GM13976 (cell line): ENCODE results near the gene SLC43A1.
A peak's percentile ranks its signal among the peaks of the same experiment; 100 is the strongest.

Experiments
- DNase-seq: peaks from one replicate; pipeline ENCODE4 v3.0.0; 2012; ENCODE audit warnings: low spot score
- in situ Hi-C: fragments of 300-500 bp; cut with MboI; formaldehyde crosslinking; loops from one replicate; pipeline ENCODE4 v1.12.0; 2022; ENCODE audit warnings: low sequenced_read_pairs, mixed read lengths, inconsistent platforms; ENCODE audit not compliant: unreplicated experiment
- TF ChIP-seq, protein P1 (sequence below): IDR thresholded peaks from 2 replicates; pipeline ENCODE4 v1.5.1; 2012; ENCODE audit warnings: borderline replicate concordance, mild to moderate bottlenecking; ENCODE audit not compliant: insufficient read depth; ENCODE audit errors: extremely low read depth, missing control alignments, control extremely low read depth

The SLC43A1 gene

DNA sequence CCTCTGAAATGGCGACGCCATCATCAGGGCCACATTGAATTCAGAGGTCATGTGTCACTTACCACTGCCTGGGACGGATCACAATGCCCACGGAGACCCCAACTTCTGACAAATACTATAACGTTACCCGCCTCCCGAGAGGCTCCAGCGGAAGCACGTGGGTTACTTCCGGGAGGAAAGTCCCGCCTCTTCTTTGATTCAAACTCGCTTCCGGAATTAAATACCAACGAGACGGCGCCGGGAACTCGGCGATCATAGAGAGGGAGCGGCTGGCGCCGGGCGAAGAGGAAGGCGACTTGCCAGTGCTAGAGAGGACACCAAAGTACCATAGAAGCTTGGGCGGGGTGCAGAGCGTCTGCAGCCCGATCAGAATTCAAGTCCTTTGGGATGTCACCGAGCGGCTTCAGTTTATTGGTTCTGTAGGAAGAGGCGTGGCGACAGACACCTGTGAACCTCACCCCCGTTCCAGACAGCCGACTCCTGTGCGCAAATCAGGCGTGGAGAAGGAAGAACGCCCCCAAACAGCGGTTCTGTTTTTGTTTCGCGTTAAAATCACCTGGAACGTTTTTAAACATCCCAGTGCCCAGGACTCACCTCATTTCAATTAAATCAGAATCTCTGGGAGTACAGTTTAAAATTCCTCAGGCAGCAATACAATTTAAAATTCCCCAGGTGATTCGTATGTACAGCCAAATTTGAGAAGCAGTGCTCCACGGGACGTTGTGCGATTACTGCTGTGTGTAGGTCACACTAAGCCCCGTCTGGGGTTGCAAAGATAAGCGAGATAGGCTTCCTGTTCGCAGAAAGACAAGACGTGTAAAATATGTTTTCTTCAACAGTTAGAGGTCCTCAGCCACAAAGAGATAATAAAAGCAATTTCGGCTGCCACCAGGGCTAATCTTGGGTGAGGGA is 15.3 kb upstream of the SLC43A1 start, which contains the start of gene TIMM10:
Gene TIMM10, minus strand, starts transcription at position 159 of the 912 bp plus-strand sequence. CDS start 565 bp downstream, outside the sequence.
- DNase-seq: peak; percentile 89
- in situ Hi-C loops: no loop called here
- TF ChIP-seq, protein P1, sequence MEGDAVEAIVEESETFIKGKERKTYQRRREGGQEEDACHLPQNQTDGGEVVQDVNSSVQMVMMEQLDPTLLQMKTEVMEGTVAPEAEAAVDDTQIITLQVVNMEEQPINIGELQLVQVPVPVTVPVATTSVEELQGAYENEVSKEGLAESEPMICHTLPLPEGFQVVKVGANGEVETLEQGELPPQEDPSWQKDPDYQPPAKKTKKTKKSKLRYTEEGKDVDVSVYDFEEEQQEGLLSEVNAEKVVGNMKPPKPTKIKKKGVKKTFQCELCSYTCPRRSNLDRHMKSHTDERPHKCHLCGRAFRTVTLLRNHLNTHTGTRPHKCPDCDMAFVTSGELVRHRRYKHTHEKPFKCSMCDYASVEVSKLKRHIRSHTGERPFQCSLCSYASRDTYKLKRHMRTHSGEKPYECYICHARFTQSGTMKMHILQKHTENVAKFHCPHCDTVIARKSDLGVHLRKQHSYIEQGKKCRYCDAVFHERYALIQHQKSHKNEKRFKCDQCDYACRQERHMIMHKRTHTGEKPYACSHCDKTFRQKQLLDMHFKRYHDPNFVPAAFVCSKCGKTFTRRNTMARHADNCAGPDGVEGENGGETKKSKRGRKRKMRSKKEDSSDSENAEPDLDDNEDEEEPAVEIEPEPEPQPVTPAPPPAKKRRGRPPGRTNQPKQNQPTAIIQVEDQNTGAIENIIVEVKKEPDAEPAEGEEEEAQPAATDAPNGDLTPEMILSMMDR: no peak

- DNase-seq: no peak
- TF ChIP-seq, protein P1: no peak
- in situ Hi-C loops: no loop called here
These were observed 14.7 kb upstream of the SLC43A1 start for GRCh38 chr11:57530215-57530595.

DNA sequence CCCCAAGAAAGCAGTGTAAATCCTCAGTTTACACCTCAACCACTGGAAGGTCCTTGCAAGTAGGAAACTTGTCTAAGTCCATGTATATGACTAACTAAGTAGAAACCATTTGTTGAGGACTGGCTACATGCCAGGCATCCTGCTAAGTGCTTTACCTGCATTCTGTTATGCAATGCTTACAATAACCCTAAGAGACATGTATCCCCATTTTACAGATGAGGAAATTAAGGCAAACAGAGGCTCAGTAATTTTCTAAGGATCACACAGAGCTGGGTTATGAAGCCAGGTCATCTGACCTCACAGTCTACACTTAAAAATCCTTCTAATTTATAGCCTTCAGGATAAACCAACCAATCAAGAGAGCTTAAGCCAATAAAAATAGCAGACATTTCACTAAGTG is 13.5 kb upstream of the SLC43A1 start:
- TF ChIP-seq, protein P1: no peak
- in situ Hi-C loops: loop anchor here (10.0 kb wide), 1 partner anchor 184 kb away; no protein-coding TSS in a partner anchor
- no peak for DNase-seq

DNA sequence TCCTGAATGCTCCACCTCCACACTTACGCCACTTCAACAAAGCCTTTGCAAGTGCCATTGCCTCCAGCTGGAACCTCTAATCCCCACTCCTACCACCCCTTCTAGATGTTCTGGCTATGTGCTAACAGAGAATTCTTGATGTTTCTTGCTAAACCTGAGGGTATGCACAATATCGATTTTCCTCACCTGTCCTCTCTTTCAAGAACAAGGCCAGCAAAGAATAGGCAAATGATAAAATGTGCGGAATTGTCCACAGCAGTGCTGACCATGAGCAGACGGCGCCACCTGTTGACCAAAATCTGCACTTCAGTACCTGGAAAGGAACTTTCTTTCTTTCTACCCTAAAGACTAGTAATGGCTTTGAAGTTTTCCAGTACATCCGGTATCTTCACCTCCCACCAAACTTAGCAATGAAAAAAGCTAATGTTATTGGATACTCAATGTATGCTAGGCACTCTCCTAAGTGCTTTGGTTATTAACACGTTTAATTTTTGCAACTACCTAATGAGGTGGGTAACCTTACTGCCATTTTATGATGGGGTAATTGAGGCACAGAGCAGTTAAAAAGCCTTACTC is 11.6 kb upstream of the SLC43A1 start:
- DNase-seq: no peak
- in situ Hi-C loops: loop anchor here (10.0 kb wide), 1 partner anchor 182 kb away; no protein-coding TSS in a partner anchor
- TF ChIP-seq, protein P1: peak; percentile 81

GRCh38 chr11:57523419-57523818 is 7.9 kb upstream of the SLC43A1 start:
- in situ Hi-C loops: loop anchor here (10.0 kb wide), 1 partner anchor 179 kb away; no protein-coding TSS in a partner anchor
- no peak for DNase-seq
- TF ChIP-seq, protein P1: no peak

GRCh38 chr11:57521116-57521515 is 5.6 kb upstream of the SLC43A1 start:
- TF ChIP-seq, protein P1: no peak
- in situ Hi-C loops: loop anchor here (10.0 kb wide), 1 partner anchor 176 kb away; no protein-coding TSS in a partner anchor
- DNase-seq: no peak
